Measurements from ENCODE around the gene PARD3. TPM values are rescaled to one million over a fixed set of nuclear protein-coding genes. Genes with fewer than 3 reads are reported as not detected.

PARD3 gene
- total and polyA plus RNA-seq, 2 donors (not counting 1 experiment from before 2014, with no cell fraction given) = 24.0 to 46.4 TPM

DNA sequence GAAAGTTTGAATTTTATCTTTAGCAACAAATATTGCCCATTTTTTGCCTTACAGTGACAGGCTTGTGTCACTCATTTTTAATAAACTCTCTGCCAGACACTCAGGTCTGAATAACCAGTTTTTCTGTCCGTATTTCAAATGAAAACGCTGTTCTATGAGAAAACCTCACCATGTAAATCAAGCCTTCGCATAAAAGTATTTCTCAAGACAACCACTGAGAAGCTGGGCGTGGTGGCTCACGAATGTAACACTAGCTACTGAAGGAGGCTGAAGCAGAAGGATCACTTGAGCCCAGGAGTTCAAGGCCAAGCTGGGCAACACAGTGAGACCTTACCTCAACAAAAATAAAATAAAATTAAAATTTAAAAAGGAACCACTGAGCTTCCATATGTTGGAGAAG lies 339.3 kb downstream of the PARD3 start:
- H3K4me1 ChIP-seq (ENCODE audit: control insufficient read depth, extremely low read depth, insufficient read depth, low read length) = peaks cover 7% of the 10 kb centered on the region
- no peaks in the 10 kb centered on the region for H3K9me3 ChIP-seq (ENCODE audit: control insufficient read depth, insufficient read depth, low read depth, low read length)
- H3K79me2 ChIP-seq (ENCODE audit: control insufficient read depth, insufficient read depth, low read length) = no peaks in the 10 kb centered on the region
- H4K20me1 ChIP-seq (ENCODE audit: control insufficient read depth, extremely low read depth, insufficient read depth, low read length) = no peaks in the 10 kb centered on the region
- no peak overlapping the region for H2AFZ ChIP-seq (ENCODE audit: low read length)
- H3K4me2 ChIP-seq (ENCODE audit: extremely low read depth, insufficient read depth, low read length) = no peak overlapping the region
- H3K36me3 ChIP-seq (ENCODE audit: control insufficient read depth, insufficient read depth, low read length) = no peaks in the 10 kb centered on the region
- TF ChIP-seq EZH2 (IDR thresholded peaks at IDR 0.05; ENCODE audit: low read length, missing control alignments) = no peak
- TF ChIP-seq, protein P1, sequence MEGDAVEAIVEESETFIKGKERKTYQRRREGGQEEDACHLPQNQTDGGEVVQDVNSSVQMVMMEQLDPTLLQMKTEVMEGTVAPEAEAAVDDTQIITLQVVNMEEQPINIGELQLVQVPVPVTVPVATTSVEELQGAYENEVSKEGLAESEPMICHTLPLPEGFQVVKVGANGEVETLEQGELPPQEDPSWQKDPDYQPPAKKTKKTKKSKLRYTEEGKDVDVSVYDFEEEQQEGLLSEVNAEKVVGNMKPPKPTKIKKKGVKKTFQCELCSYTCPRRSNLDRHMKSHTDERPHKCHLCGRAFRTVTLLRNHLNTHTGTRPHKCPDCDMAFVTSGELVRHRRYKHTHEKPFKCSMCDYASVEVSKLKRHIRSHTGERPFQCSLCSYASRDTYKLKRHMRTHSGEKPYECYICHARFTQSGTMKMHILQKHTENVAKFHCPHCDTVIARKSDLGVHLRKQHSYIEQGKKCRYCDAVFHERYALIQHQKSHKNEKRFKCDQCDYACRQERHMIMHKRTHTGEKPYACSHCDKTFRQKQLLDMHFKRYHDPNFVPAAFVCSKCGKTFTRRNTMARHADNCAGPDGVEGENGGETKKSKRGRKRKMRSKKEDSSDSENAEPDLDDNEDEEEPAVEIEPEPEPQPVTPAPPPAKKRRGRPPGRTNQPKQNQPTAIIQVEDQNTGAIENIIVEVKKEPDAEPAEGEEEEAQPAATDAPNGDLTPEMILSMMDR (conservative IDR thresholded peaks at IDR 0.05 in 1 of 2, IDR thresholded peaks at IDR 0.05 in 1 of 2; ENCODE audit: low read depth in 1 of 2, low read length in 2 of 2) = no peak
- no peak overlapping the region for H3K9ac ChIP-seq (ENCODE audit: insufficient read depth, low read length)
- DNase-seq (ENCODE audit: low read depth in 2 of 2) = no peak
- H3K27ac ChIP-seq (ENCODE audit: insufficient read depth, low read length) = no peak overlapping the region
- H3K27me3 ChIP-seq (ENCODE audit: control insufficient read depth, insufficient read depth, low read length) = no peaks in the 10 kb centered on the region
- H3K4me3 ChIP-seq (replicated peaks in 1 of 4; ENCODE audit: control extremely low read depth in 1 of 4, insufficient read depth in 1 of 4, low read depth in 3 of 4, low read length in 4 of 4) = no peak overlapping the region

DNA sequence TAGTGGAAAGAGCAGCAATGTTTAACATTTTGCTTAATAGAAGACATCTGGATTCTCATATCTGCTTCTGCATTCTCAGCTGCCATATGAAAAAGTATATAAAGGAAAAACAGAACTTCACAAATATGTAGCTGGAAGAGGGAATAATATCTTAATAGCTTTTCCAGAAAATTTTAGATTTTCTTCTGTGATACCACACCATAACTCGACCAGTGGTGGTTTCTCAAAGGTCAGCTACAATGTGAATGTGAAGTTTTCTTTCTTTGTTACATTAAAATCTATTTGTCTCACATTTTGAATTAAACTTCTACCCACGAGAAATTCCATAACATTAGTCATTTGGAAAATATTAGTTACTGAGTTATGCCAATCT lies 339.8 kb downstream of the PARD3 start:
- H3K9me3 ChIP-seq (ENCODE audit: control insufficient read depth, insufficient read depth, low read depth, low read length) = no peaks in the 10 kb centered on the region
- DNase-seq (ENCODE audit: low read depth in 2 of 2) = peak; percentile 11 to 22
- H2AFZ ChIP-seq (ENCODE audit: low read length) = no peak overlapping the region
- no peak overlapping the region for H3K27ac ChIP-seq (ENCODE audit: insufficient read depth, low read length)
- no peaks in the 10 kb centered on the region for H3K36me3 ChIP-seq (ENCODE audit: control insufficient read depth, insufficient read depth, low read length)
- H3K27me3 ChIP-seq (ENCODE audit: control insufficient read depth, insufficient read depth, low read length) = no peaks in the 10 kb centered on the region
- TF ChIP-seq, protein P1 (conservative IDR thresholded peaks at IDR 0.05 in 1 of 2, IDR thresholded peaks at IDR 0.05 in 1 of 2; ENCODE audit: low read depth in 1 of 2, low read length in 2 of 2) = no peak
- TF ChIP-seq EZH2 (IDR thresholded peaks at IDR 0.05; ENCODE audit: low read length, missing control alignments) = no peak
- H3K9ac ChIP-seq (ENCODE audit: insufficient read depth, low read length) = no peak overlapping the region
- H4K20me1 ChIP-seq (ENCODE audit: control insufficient read depth, extremely low read depth, insufficient read depth, low read length) = no peaks in the 10 kb centered on the region
- H3K4me1 ChIP-seq (ENCODE audit: control insufficient read depth, extremely low read depth, insufficient read depth, low read length) = peaks cover 7% of the 10 kb centered on the region
- H3K4me3 ChIP-seq (replicated peaks in 1 of 4; ENCODE audit: control extremely low read depth in 1 of 4, insufficient read depth in 1 of 4, low read depth in 3 of 4, low read length in 4 of 4) = no peak overlapping the region
- no peaks in the 10 kb centered on the region for H3K79me2 ChIP-seq (ENCODE audit: control insufficient read depth, insufficient read depth, low read length)
- H3K4me2 ChIP-seq (ENCODE audit: extremely low read depth, insufficient read depth, low read length) = no peak overlapping the region

DNA sequence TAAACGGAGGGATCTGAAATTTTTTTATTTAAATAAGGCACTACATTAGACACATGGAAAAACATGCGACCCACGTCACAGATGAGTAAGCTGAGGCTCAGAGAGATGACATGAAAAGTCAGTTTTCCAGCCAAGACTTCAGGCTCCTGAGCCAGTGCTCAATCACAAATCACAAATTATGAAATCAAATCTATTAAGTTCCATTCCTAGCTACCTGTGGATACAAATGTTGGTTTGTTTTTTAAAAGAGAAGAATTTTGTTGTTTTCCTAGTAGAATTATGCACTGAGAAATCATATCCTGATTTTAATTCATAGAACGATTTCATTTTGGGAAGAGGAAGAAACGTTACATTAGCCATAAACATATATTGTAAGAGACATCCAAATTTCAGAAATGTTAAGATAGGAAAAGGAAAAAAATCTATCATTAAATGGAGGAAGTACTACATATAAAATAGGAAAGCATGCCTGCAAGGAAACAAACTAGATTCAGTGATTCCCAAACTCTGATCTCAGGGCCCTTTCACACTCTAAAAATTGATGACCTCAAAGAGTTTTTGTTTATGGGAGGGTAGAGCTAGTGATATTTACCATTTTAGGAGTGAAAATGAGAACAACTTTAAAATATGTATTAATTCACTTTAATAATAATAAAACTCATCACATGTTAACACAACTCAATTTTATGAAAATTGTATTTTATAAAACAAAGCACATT lies 340.4 kb downstream of the PARD3 start:
- H3K27ac ChIP-seq (ENCODE audit: insufficient read depth, low read length) = no peak overlapping the region
- no peaks in the 10 kb centered on the region for H4K20me1 ChIP-seq (ENCODE audit: control insufficient read depth, extremely low read depth, insufficient read depth, low read length)
- TF ChIP-seq EZH2 (IDR thresholded peaks at IDR 0.05; ENCODE audit: low read length, missing control alignments) = no peak
- TF ChIP-seq, protein P1 (conservative IDR thresholded peaks at IDR 0.05 in 1 of 2, IDR thresholded peaks at IDR 0.05 in 1 of 2; ENCODE audit: low read depth in 1 of 2, low read length in 2 of 2) = no peak
- no peaks in the 10 kb centered on the region for H3K27me3 ChIP-seq (ENCODE audit: control insufficient read depth, insufficient read depth, low read length)
- no peak overlapping the region for H2AFZ ChIP-seq (ENCODE audit: low read length)
- no peak for DNase-seq (ENCODE audit: low read depth in 2 of 2)
- H3K36me3 ChIP-seq (ENCODE audit: control insufficient read depth, insufficient read depth, low read length) = no peaks in the 10 kb centered on the region
- H3K4me2 ChIP-seq (ENCODE audit: extremely low read depth, insufficient read depth, low read length) = no peak overlapping the region
- no peak overlapping the region for H3K4me3 ChIP-seq (replicated peaks in 1 of 4; ENCODE audit: control extremely low read depth in 1 of 4, insufficient read depth in 1 of 4, low read depth in 3 of 4, low read length in 4 of 4)
- H3K9me3 ChIP-seq (ENCODE audit: control insufficient read depth, insufficient read depth, low read depth, low read length) = no peaks in the 10 kb centered on the region
- H3K79me2 ChIP-seq (ENCODE audit: control insufficient read depth, insufficient read depth, low read length) = no peaks in the 10 kb centered on the region
- no peak overlapping the region for H3K9ac ChIP-seq (ENCODE audit: insufficient read depth, low read length)
- H3K4me1 ChIP-seq (ENCODE audit: control insufficient read depth, extremely low read depth, insufficient read depth, low read length) = peaks cover 7% of the 10 kb centered on the region

Data from fibroblast of lung (primary cell).